ENCODE data around the gene LYRM7.

LYRM7 gene

DNA sequence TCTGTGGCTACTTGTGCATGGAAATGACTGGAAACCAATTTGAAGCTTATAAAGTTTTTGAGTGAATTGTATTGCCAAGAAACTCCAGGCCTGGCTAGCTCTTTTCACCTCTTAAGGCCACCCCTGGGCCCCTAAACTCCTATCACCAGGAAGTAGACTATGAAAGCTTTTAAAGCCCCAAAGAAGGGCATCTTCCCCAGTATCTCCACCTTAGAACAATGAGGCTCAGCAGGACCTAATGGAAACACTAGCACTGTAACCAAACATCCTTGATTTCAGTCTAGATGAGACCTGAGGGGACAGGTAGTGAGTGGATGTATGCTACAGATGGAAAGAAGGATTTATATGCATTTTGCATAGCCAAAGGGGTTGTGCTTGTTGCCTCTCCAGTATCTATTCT lies 25.0 kb downstream of the LYRM7 start:
- no peaks in the 10 kb centered on the region; the same call in 1 of the 2 replicates for H3K36me3 ChIP-seq (ENCODE audit: insufficient read depth, low read length)
- H3K79me2 ChIP-seq (ENCODE audit: insufficient read depth, low read length), result no peaks in the 10 kb centered on the region
- H2AFZ ChIP-seq (ENCODE audit: low read length), result no peak overlapping the region
- H3F3A ChIP-seq (ENCODE audit: low read depth), result no peaks in the 10 kb centered on the region
- no peaks in the 10 kb centered on the region for H3K9me3 ChIP-seq (ENCODE audit: insufficient read depth, low read depth, low read length)
- no peak overlapping the region for H3K4me3 ChIP-seq (ENCODE audit: low read length, poor library complexity, severe bottlenecking)
- TF ChIP-seq, protein P1, sequence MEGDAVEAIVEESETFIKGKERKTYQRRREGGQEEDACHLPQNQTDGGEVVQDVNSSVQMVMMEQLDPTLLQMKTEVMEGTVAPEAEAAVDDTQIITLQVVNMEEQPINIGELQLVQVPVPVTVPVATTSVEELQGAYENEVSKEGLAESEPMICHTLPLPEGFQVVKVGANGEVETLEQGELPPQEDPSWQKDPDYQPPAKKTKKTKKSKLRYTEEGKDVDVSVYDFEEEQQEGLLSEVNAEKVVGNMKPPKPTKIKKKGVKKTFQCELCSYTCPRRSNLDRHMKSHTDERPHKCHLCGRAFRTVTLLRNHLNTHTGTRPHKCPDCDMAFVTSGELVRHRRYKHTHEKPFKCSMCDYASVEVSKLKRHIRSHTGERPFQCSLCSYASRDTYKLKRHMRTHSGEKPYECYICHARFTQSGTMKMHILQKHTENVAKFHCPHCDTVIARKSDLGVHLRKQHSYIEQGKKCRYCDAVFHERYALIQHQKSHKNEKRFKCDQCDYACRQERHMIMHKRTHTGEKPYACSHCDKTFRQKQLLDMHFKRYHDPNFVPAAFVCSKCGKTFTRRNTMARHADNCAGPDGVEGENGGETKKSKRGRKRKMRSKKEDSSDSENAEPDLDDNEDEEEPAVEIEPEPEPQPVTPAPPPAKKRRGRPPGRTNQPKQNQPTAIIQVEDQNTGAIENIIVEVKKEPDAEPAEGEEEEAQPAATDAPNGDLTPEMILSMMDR (conservative IDR thresholded peaks at IDR 0.05; ENCODE audit: low read length), result no peak
- no peak for TF ChIP-seq EZH2phosphoT487 (IDR thresholded peaks at IDR 0.05; ENCODE audit: borderline replicate concordance)
- H3K4me1 ChIP-seq (ENCODE audit: insufficient read depth, low read length, poor library complexity, severe bottlenecking), result peaks cover 7% of the 10 kb centered on the region
- no peaks in the 10 kb centered on the region for H3K27me3 ChIP-seq (ENCODE audit: insufficient read depth, low read length, poor library complexity, severe bottlenecking)
- no peaks in the 10 kb centered on the region for H3K9me2 ChIP-seq (replicated peaks; ENCODE audit: low read depth, low read length)
- no peak overlapping the region for H3K4me2 ChIP-seq (ENCODE audit: low read depth, low read length, poor library complexity, severe bottlenecking)
- H4K20me1 ChIP-seq (ENCODE audit: insufficient read depth, low read length, poor library complexity, severe bottlenecking), result no peaks in the 10 kb centered on the region
- no peak overlapping the region for H3K9ac ChIP-seq (ENCODE audit: low read depth, low read length, poor library complexity, severe bottlenecking)

DNA sequence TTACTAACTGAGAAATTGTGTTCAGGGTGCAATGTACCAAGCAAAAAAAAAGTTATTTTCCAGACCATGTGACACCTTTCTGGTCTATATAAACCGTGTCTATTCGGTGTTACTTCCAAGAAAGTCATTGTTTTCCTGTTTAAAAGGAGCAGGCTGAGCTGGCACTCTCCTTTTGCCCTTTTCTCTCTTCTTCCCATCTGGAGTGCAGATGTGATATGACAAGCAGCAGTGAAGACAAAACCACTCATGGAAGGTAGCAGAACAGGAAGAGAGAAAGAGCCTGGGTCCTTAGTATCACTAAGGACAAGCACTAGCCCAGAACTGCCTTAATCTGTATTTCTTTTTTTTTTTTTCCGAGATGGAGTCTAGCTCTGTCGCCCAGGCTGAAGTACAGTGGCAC lies 25.6 kb downstream of the LYRM7 start:
- H3K79me2 ChIP-seq (ENCODE audit: insufficient read depth, low read length), result no peaks in the 10 kb centered on the region
- H3K9me3 ChIP-seq (ENCODE audit: insufficient read depth, low read depth, low read length), result no peaks in the 10 kb centered on the region
- H3K4me3 ChIP-seq (ENCODE audit: low read length, poor library complexity, severe bottlenecking), result no peak overlapping the region
- H3K36me3 ChIP-seq (ENCODE audit: insufficient read depth, low read length), result no peaks in the 10 kb centered on the region; the same call in 1 of the 2 replicates
- H3K27me3 ChIP-seq (ENCODE audit: insufficient read depth, low read length, poor library complexity, severe bottlenecking), result no peaks in the 10 kb centered on the region
- no peak overlapping the region for H2AFZ ChIP-seq (ENCODE audit: low read length)
- no peaks in the 10 kb centered on the region for H4K20me1 ChIP-seq (ENCODE audit: insufficient read depth, low read length, poor library complexity, severe bottlenecking)
- H3K4me2 ChIP-seq (ENCODE audit: low read depth, low read length, poor library complexity, severe bottlenecking), result no peak overlapping the region
- no peaks in the 10 kb centered on the region for H3F3A ChIP-seq (ENCODE audit: low read depth)
- TF ChIP-seq, protein P1 (conservative IDR thresholded peaks at IDR 0.05; ENCODE audit: low read length), result no peak
- TF ChIP-seq EZH2phosphoT487 (IDR thresholded peaks at IDR 0.05; ENCODE audit: borderline replicate concordance), result no peak
- no peak overlapping the region for H3K9ac ChIP-seq (ENCODE audit: low read depth, low read length, poor library complexity, severe bottlenecking)
- H3K9me2 ChIP-seq (replicated peaks; ENCODE audit: low read depth, low read length), result no peaks in the 10 kb centered on the region
- H3K4me1 ChIP-seq (ENCODE audit: insufficient read depth, low read length, poor library complexity, severe bottlenecking), result peaks cover 7% of the 10 kb centered on the region

DNA sequence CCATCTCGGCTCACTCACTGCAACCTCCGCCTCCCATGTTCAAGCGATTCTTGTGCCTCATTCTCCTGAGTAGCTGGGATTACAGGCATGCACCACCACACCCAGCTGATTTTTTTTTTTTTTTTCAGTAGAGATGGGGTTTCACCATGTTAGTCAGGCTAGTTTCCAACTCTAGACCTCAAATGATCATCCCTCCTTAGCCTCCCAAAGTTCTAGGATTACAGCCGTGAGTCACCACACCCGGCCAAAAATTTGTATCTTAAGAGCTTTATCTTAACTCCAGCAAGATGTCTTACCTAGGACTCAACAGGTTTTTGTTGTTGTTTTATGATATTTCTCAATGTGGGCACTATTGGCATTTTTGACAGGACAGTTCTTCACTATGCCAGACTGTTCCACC lies 27.9 kb downstream of the LYRM7 start:
- Histone ChIP-seq H2AFZ (ENCODE audit: low read length) (no peak overlapping the region), H3K27me3 (ENCODE audit: insufficient read depth, low read length, poor library complexity, severe bottlenecking) (no peaks in the 10 kb centered on the region), H3K9ac (ENCODE audit: low read depth, low read length, poor library complexity, severe bottlenecking) (no peak overlapping the region), H3K9me3 (ENCODE audit: insufficient read depth, low read depth, low read length) (no peaks in the 10 kb centered on the region), H4K20me1 (ENCODE audit: insufficient read depth, low read length, poor library complexity, severe bottlenecking) (no peaks in the 10 kb centered on the region), H3K4me3 (ENCODE audit: low read length, poor library complexity, severe bottlenecking) (no peak overlapping the region), H3K4me1 (ENCODE audit: insufficient read depth, low read length, poor library complexity, severe bottlenecking) (peaks cover 7% of the 10 kb centered on the region), H3K4me2 (ENCODE audit: low read depth, low read length, poor library complexity, severe bottlenecking) (no peak overlapping the region), H3K9me2 (replicated peaks; ENCODE audit: low read depth, low read length) (no peaks in the 10 kb centered on the region), H3F3A (ENCODE audit: low read depth) (no peaks in the 10 kb centered on the region), H3K36me3 (ENCODE audit: insufficient read depth, low read length) (no peaks in the 10 kb centered on the region; the same call in 1 of the 2 replicates), H3K79me2 (ENCODE audit: insufficient read depth, low read length) (no peaks in the 10 kb centered on the region)
- TF ChIP-seq, protein P1 (conservative IDR thresholded peaks at IDR 0.05; ENCODE audit: low read length), result no peak
- no peak for TF ChIP-seq EZH2phosphoT487 (IDR thresholded peaks at IDR 0.05; ENCODE audit: borderline replicate concordance)

Measured in Loucy (cell line).